ENCODE data around the gene MEGF10.

MEGF10 gene

GRCh38 chr5:127359502-127359901 is 68.9 kb downstream of the MEGF10 start:
- ChIA-PET CTCF (interaction anchor here (0.8 to 1.3 kb wide), 4 partner anchors 8 to 134 kb away, joined by 3 to 4 read pairs (median 4); no protein-coding TSS in a partner anchor), POLR2A (no interaction called here)
- TF ChIP-seq CTCF (IDR thresholded peaks at IDR 0.05; ENCODE audit: control extremely low read depth, extremely low read depth, low read depth, missing control alignments), result no peak
- DNase-seq (ENCODE audit: extremely low spot score), result no peak

- no peak for DNase-seq (ENCODE audit: extremely low spot score)
- ChIA-PET CTCF (no interaction called here), POLR2A (no interaction called here)
- TF ChIP-seq CTCF (IDR thresholded peaks at IDR 0.05; ENCODE audit: control extremely low read depth, extremely low read depth, low read depth, missing control alignments), result no peak
Observed at GRCh38 chr5:127363403-127363802, 72.8 kb downstream of the MEGF10 start.

GRCh38 chr5:127367029-127367428 is 76.4 kb downstream of the MEGF10 start:
- no peak for TF ChIP-seq CTCF (IDR thresholded peaks at IDR 0.05; ENCODE audit: control extremely low read depth, extremely low read depth, low read depth, missing control alignments)
- ChIA-PET CTCF (interaction anchor here (0.7 to 2.1 kb wide), 4 partner anchors 8 to 53 kb away, joined by 3 to 6 read pairs (median 4); no protein-coding TSS in a partner anchor), POLR2A (no interaction called here)
- DNase-seq (ENCODE audit: extremely low spot score), result no peak

GRCh38 chr5:127367946-127368465 is 77.4 kb downstream of the MEGF10 start:
- ChIA-PET CTCF (interaction anchor here (1.8 kb wide), 1 partner anchor 54 kb away, joined by 5 read pairs; no protein-coding TSS in a partner anchor), POLR2A (no interaction called here)
- no peak for TF ChIP-seq CTCF (IDR thresholded peaks at IDR 0.05; ENCODE audit: control extremely low read depth, extremely low read depth, low read depth, missing control alignments)
- no peak for DNase-seq (ENCODE audit: extremely low spot score)

- POLR2A ChIA-PET, result no interaction called here
- CTCF ChIA-PET, result no interaction called here
- no peak for DNase-seq (ENCODE audit: extremely low spot score)
- TF ChIP-seq CTCF (IDR thresholded peaks at IDR 0.05; ENCODE audit: control extremely low read depth, extremely low read depth, low read depth, missing control alignments), result no peak
Observed at GRCh38 chr5:127369796-127370195, 79.2 kb downstream of the MEGF10 start.

- TF ChIP-seq CTCF (IDR thresholded peaks at IDR 0.05; ENCODE audit: control extremely low read depth, extremely low read depth, low read depth, missing control alignments), result no peak
- CTCF ChIA-PET, result no interaction called here
Observed at GRCh38 chr5:127370631-127371030, 80.0 kb downstream of the MEGF10 start.

More at GRCh38 chr5:127370631-127371030, 80.0 kb downstream of the MEGF10 start:
- DNase-seq (ENCODE audit: extremely low spot score), result no peak
- POLR2A ChIA-PET, result no interaction called here

All from GM10248 (cell line).